Upper lobe of left lung (tissue), 4 donors: ENCODE results near the gene OR51E1.

Source experiments
- CTCF ChIP-seq, 6 experiments: fragments of 450-650 bp in 4 of 6; fragments of 200-600 bp in 2 of 6; sonication (generic) in 2 of 6; IDR thresholded peaks; one replicate each; pipeline ENCODE4 v1.5.1; 2016 to 2019; ENCODE audit warnings: antibody characterized with exemption in 6 of 6
- EP300 ChIP-seq, 4 donors: sonication (generic); formaldehyde crosslinking; IDR thresholded peaks; one replicate each; pipeline ENCODE4 v1.5.1; 2017; ENCODE audit warnings: antibody characterized with exemption in 4 of 4, control low read depth in 2 of 4
- POLR2A ChIP-seq, 4 donors: fragments of 450-650 bp; IDR thresholded peaks; one replicate each; pipeline ENCODE4 v1.5.1; 2016 to 2017; ENCODE audit warnings: antibody characterized with exemption in 4 of 4, mild to moderate bottlenecking in 2 of 4
- POLR2AphosphoS5 ChIP-seq, 2 donors: sonication (generic); formaldehyde crosslinking; IDR thresholded peaks; one replicate each; pipeline ENCODE4 v1.5.1; 2017; ENCODE audit warnings: antibody characterized with exemption in 2 of 2

- TF ChIP-seq POLR2AphosphoS5 (IDR thresholded peaks at IDR 0.05) (no peak), CTCF (IDR thresholded peaks at IDR 0.05) (peak in 5 of 6 experiments; percentile 21 to 59 (median 38)), POLR2A (IDR thresholded peaks at IDR 0.05) (no peak), EP300 (IDR thresholded peaks at IDR 0.05) (no peak)
Measured at GRCh38 chr11:4626207-4627099, 17.3 kb upstream of the OR51E1 start.
